HL-60 (cell line): ENCODE data around the gene HIF3A.

ENCODE experiments used
- DNase-seq, 2 experiments: peaks; one replicate each; pipeline ENCODE4 v3.0.0-alpha.2; 2010 to 2020; ENCODE audit warnings: low read depth in 1 of 2, low spot score in 1 of 2
- H3K27ac ChIP-seq: fragments of 250-450 bp; sonication (Bioruptor Pico); replicated peaks from 2 replicates; pipeline ENCODE4 v1.5.1; 2020; ENCODE audit warnings: mild to moderate bottlenecking, moderate library complexity
- H3K27me3 ChIP-seq: fragments of 250-450 bp; sonication (Bioruptor Pico); 2 replicates; pipeline ENCODE4 v1.5.1; 2021; ENCODE audit warnings: mild to moderate bottlenecking, moderate library complexity; ENCODE audit not compliant: insufficient read depth, poor library complexity, severe bottlenecking
- H3K4me3 ChIP-seq: replicated peaks from 2 replicates; pipeline ENCODE4 v1.5.1; 2011; ENCODE audit warnings: mild to moderate bottlenecking, control low read depth, low read length; ENCODE audit not compliant: insufficient read depth
- GABPA ChIP-seq: IDR thresholded peaks from 2 replicates; pipeline ENCODE4 v1.6.1; 2012; ENCODE audit warnings: low read depth
- POLR2AphosphoS5 ChIP-seq: IDR thresholded peaks from 2 replicates; pipeline ENCODE4 v1.6.1; 2012; ENCODE audit warnings: low read depth
- SPI1 ChIP-seq: IDR thresholded peaks from 2 replicates; pipeline ENCODE4 v1.6.1; 2012; ENCODE audit warnings: low read depth, mild to moderate bottlenecking, borderline replicate concordance
- TF ChIP-seq, protein P1 (sequence below): IDR thresholded peaks from one replicate; pipeline ENCODE4 v1.5.1; 2011; ENCODE audit warnings: low read length, control low read depth, inconsistent platforms; ENCODE audit not compliant: insufficient read depth
- TF ChIP-seq, protein P2 (sequence below): IDR thresholded peaks from 2 replicates; pipeline ENCODE4 v1.6.1; 2012; ENCODE audit warnings: low read depth; ENCODE audit not compliant: insufficient replicate concordance

Gene HIF3A

GRCh38 chr19:46330319-46330918, 33.6 kb downstream of the HIF3A start:
- no peaks in the 10 kb centered on the region for H3K27me3 ChIP-seq
- H3K4me3 ChIP-seq: no peak overlapping the region
- TF ChIP-seq SPI1: no peak
- TF ChIP-seq POLR2AphosphoS5: no peak
- no peak for TF ChIP-seq GABPA
- TF ChIP-seq, protein P1, sequence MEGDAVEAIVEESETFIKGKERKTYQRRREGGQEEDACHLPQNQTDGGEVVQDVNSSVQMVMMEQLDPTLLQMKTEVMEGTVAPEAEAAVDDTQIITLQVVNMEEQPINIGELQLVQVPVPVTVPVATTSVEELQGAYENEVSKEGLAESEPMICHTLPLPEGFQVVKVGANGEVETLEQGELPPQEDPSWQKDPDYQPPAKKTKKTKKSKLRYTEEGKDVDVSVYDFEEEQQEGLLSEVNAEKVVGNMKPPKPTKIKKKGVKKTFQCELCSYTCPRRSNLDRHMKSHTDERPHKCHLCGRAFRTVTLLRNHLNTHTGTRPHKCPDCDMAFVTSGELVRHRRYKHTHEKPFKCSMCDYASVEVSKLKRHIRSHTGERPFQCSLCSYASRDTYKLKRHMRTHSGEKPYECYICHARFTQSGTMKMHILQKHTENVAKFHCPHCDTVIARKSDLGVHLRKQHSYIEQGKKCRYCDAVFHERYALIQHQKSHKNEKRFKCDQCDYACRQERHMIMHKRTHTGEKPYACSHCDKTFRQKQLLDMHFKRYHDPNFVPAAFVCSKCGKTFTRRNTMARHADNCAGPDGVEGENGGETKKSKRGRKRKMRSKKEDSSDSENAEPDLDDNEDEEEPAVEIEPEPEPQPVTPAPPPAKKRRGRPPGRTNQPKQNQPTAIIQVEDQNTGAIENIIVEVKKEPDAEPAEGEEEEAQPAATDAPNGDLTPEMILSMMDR: no peak
- TF ChIP-seq, protein P2, sequence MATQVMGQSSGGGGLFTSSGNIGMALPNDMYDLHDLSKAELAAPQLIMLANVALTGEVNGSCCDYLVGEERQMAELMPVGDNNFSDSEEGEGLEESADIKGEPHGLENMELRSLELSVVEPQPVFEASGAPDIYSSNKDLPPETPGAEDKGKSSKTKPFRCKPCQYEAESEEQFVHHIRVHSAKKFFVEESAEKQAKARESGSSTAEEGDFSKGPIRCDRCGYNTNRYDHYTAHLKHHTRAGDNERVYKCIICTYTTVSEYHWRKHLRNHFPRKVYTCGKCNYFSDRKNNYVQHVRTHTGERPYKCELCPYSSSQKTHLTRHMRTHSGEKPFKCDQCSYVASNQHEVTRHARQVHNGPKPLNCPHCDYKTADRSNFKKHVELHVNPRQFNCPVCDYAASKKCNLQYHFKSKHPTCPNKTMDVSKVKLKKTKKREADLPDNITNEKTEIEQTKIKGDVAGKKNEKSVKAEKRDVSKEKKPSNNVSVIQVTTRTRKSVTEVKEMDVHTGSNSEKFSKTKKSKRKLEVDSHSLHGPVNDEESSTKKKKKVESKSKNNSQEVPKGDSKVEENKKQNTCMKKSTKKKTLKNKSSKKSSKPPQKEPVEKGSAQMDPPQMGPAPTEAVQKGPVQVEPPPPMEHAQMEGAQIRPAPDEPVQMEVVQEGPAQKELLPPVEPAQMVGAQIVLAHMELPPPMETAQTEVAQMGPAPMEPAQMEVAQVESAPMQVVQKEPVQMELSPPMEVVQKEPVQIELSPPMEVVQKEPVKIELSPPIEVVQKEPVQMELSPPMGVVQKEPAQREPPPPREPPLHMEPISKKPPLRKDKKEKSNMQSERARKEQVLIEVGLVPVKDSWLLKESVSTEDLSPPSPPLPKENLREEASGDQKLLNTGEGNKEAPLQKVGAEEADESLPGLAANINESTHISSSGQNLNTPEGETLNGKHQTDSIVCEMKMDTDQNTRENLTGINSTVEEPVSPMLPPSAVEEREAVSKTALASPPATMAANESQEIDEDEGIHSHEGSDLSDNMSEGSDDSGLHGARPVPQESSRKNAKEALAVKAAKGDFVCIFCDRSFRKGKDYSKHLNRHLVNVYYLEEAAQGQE: no peak
- no peak for DNase-seq
- H3K27ac ChIP-seq: no peak overlapping the region

DNA sequence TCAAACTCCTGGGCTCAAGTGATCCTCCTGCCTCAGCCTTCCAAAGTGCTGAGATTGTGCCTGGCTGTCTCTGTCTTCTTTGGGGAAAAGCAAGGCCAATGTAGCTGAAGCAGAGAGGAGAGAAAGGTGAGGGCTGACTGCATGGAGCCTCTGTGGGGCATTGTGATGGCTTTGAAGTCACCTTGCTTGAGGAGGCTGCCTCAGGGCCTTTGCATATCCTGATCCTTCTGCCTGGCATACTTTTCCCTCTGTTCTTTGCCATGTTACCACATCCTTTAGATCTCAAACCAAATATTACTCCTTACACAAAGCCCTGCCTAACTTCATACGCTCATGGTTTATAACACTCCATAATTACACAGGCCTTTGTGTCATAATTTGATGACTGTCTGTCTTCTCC, 40.6 kb downstream of the HIF3A start:
- H3K27me3 ChIP-seq: peaks cover 4% of the 10 kb centered on the region
- H3K4me3 ChIP-seq: no peak overlapping the region
- TF ChIP-seq GABPA (no peak), POLR2AphosphoS5 (no peak), SPI1 (no peak)
- TF ChIP-seq, protein P1: no peak
- TF ChIP-seq, protein P2: no peak
- no peak for DNase-seq
- H3K27ac ChIP-seq: no peak overlapping the region

DNA sequence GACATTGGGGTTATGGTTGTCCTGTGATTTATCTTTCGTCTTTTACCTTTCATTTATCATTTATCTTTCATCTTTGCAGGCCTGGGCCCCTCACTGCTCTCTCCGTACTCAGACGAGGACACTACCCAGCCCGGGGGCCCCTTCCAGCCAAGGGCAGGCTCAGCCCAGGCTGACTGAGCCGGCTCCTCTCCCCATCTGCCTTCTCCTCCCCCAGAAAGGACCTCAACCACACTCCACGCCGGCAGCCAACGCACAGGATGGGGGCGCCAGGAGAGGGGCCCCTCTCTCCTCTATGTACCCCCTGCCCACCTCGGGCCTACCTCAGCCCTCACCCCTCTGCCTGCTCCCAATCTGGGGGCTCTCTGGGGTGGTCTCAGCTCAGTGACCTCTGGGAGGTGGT, 42.6 kb downstream of the HIF3A start:
- no peak for DNase-seq
- peaks cover 4% of the 10 kb centered on the region for H3K27me3 ChIP-seq
- no peak overlapping the region for H3K4me3 ChIP-seq
- no peak overlapping the region for H3K27ac ChIP-seq
- TF ChIP-seq POLR2AphosphoS5: no peak
- TF ChIP-seq, protein P2: no peak
- TF ChIP-seq GABPA: no peak
- no peak for TF ChIP-seq SPI1
- TF ChIP-seq, protein P1: no peak
